NCI-H510A (cell line): Measurements from ENCODE around the gene MICAL2.

Experiments used
- DNase-seq: peaks from one replicate; lab custom pipeline; 2025; lab: John Stamatoyannopoulos, UW

Gene MICAL2

GRCh38 chr11:12209096-12209495, 98.7 kb downstream of the MICAL2 start:
- DNase-seq = no peak

DNA sequence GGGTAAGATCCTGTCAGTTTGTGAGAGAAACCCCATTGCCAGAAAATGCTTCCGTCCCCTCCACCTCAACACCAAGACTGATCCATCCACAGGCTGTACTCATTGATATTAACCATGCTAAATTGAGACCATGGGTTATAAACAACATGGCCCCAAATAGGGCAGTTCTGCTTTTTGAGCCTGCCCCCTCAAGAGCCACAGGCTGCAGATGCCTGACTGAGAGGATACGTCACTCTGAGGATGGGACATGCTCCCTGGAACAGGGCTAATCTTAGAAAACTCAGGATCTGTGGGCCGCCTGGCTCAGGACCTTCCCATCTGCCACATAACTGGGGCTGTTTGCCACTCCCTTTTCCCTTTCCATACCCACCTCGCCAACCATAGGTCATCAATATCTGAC, 99.8 kb downstream of the MICAL2 start:
- no peak for DNase-seq

DNA sequence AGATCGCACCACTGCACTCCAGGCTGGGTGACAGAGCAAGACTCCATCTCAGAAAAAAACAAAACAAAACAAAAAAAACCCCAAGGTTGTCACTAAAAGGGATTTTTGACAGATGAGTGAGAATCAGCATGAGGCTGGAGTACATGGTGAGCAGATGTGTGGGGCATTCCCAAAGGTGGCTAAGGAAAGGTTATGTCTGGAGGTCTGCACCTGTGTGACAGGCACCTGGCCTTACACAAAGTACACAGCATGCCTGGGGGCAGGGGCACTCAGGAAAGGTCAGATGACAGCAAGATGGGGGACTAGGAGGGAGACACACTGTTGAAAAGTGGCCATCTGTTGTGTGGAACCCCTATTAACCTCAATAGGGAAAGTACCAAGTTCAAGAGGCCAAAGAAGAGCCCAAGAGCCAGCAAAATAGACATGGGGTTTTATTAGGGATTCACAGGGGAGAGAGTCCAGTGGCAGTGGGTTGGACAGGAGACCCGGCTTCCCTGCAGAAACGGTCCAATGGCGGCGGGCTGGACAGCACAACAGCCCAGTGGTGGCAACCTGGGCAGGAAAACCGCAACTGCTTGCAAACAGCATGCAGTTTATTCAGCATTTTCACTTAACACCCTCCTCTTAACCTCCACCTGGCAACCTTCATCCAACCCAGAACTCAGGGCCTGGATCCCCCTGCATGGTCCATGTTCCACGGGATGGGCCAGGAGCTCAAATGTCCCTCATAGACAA, 101.1 kb downstream of the MICAL2 start:
- no peak for DNase-seq

DNA sequence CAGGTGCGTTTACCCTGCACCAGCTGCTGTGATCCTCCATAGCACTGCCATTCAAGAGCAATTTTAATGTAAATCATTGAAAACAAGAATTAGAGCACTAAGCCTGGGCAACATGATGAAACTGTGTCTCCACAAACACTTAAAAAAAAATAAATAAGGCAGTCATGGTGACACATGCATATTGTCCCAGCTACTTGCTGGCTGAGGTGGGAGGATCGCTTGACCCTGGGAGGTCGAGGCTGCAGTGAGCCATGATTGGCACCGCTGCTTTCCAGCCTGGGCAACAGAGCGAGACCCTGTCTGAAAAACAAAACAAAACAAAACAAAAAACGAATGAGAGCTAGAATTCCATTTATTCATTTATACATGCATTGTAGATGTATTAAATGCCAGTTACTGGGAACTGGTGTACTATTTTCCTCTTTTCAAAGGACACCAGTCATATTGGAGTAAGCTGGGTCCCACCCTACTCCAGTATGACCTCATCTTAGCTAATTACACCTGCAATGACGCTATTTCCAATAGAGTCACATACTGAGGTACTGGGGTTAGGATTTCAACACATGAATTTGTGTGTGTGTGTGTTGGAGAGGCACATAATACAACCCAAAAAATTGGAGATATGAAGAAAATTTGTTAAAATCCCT, 101.9 kb downstream of the MICAL2 start:
- no peak for DNase-seq

DNA sequence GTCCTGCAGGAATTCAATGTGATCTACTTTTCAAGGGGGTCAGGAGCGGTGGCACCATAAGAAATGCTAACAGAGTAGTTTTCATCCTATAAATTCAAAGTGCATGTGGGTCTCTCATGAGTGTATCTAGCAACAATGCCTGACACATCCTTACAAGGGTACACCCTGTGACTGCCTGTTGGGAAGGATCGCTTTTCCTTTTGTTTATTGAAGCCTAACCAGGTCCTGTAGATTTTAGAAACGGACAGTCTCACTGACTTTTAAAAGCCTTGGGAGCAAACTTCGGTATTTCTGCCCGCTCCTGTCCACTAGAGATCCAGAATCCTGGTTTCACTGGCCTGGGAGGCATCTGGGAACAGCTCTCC, 102.4 kb downstream of the MICAL2 start:
- DNase-seq = no peak

DNA sequence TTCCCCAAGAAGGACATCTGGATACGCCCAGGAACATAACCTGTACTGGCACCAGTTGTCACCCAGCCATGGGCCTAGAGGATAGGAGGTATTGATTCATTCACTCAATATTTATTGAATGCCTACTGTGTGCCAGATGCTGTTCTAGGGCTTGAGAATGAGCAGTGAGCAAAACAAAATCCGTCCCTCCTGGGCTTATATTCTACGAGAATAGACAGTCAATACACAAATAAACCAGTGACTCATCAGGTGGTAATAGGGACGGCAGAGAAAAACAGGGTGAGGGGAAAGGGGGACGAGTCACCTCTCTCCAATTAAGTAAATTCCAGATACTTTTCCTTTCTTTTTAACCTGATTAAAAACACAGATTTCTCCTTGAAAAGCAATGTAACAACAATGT, 103.5 kb downstream of the MICAL2 start:
- DNase-seq = no peak

DNA sequence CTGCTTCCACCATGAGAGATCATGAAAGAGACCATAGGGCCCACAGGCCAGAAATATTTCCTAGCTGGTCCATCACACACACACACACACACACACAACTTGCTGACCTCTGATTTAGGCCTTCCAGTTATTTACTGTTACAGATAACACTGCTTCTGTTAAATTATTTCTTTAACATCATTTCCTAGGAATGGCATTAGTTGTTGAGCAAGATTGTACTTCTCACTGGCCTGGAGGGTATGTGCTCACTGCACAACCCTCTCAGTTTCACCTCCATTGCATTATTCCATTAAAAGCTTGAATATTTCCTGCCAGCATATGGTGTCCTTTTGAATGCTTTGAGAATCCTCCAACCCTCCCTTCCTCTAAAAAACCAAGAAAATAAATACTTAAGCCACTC, 104.4 kb downstream of the MICAL2 start:
- no peak for DNase-seq

GRCh38 chr11:12215181-12215593, 104.8 kb downstream of the MICAL2 start:
- DNase-seq = no peak

DNA sequence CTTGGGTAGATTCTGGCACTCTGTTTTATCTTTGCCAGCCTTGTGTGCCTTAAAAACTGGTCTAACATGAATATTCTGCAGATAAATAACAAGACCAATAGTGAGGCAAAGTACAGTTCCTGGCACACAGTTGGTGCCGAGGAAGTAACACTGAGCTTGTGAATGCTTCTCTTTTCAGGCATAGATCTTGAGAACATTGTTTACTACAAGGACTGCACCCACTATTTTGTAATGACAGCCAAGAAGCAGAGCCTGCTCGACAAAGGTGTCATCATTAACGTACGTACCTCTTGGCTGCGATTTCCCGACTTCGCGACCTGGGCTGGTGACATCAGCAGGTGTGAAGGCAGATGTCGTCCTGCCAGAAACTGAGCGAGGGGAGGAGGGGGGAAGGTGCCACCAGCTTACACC, 105.7 kb downstream of the MICAL2 start:
- no peak for DNase-seq

- DNase-seq = no peak
Measured at GRCh38 chr11:12216671-12217374, 106.4 kb downstream of the MICAL2 start.

DNA sequence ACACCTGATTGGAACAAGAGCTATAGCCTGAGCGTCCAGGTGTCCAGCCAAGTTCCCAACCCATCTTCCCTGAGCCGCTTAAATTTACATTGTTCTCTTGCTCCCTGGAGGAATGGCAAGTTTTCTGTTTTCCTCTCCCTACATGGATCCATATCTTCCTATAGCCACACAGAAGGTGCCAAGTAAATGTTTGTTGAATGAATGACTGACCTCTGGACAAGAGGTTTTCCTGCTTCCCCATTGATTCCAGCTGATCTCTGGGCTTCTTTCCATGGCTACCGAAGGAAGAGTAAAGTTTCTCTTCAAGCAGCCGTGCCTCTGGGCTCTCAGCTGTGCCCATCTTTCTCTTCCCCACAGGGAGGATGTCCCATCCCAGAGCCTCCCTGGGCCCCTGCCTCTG, 107.5 kb downstream of the MICAL2 start:
- no peak for DNase-seq

DNA sequence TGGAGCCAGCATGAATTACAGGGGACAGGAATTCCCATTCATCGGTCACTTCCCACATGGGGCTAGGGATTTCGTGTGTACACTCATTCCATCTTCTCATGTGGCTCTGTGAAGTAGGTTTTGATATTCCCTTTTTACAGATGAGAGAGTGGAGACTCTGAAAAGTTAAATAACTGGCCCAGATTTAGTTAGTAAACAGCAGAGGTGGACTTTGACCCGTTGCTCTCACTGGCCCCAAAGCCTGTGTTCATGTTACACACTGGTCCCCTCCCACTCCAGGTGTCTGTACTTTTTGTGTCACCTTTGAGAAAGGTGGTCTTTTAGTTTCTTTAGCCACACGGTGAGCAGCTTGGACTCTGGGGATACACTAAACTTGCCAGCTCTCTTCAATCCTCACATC, 108.5 kb downstream of the MICAL2 start:
- DNase-seq = no peak

DNA sequence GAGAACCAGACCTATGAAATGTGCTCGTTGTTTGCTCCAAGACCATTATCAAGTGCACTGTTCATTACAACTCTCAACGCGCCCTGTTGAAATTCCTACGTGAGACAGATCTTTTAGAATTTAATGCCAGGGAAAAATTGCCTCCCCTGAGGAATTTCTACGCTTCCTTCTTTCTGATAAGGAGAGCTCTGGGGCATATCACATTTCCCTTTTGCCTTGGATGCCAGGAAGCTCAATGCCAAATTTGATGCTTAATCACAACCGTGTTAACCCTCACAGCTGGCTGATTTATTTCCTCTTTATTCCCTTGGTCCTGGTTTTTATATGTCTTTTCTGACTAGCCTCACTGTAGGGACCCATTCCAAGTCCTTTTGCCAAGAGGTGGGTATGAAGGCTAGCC, 109.4 kb downstream of the MICAL2 start:
- no peak for DNase-seq

DNA sequence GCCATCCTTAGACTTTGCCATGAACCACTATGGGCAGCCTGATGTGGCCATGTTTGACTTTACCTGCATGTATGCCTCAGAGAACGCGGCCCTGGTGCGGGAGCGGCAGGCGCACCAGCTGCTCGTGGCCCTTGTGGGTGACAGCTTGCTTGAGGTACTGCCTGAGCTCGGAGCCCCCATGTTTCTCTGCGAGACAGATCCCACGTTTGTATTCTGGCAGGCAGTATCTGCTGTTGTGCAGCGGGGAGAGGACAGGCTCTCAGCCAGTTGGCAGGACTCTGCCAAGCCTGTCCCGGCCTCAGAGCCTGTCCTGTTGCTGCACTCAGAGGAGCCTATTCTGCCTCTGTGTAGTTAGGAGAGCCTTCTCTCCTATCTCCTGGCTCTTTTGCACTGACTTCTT, 109.9 kb downstream of the MICAL2 start:
- DNase-seq = no peak

DNA sequence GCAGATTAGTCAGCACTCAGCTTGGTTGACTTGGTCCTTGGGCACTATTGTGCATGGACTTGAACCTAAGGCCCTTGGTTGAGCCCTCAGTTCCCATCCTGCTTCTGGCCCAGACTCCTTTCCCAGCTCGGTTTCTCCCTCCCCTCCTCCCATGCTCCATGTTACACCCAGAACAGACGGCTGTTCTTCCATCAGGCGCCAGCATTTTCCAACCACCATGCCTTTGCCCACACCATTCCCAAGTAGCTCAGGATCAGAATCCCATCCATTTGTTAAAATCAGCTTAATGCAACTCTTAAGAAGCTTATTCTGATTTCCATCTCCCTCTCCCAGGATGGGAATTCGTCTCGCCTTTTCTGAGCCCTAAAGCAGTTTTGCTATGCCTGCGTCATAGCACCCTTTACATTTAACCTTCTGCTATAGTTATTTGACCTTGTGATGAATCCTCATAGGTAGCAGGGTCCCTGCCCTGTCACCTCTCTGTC, 110.7 kb downstream of the MICAL2 start:
- no peak for DNase-seq

GRCh38 chr11:12222055-12222792, 111.8 kb downstream of the MICAL2 start:
- DNase-seq = no peak

DNA sequence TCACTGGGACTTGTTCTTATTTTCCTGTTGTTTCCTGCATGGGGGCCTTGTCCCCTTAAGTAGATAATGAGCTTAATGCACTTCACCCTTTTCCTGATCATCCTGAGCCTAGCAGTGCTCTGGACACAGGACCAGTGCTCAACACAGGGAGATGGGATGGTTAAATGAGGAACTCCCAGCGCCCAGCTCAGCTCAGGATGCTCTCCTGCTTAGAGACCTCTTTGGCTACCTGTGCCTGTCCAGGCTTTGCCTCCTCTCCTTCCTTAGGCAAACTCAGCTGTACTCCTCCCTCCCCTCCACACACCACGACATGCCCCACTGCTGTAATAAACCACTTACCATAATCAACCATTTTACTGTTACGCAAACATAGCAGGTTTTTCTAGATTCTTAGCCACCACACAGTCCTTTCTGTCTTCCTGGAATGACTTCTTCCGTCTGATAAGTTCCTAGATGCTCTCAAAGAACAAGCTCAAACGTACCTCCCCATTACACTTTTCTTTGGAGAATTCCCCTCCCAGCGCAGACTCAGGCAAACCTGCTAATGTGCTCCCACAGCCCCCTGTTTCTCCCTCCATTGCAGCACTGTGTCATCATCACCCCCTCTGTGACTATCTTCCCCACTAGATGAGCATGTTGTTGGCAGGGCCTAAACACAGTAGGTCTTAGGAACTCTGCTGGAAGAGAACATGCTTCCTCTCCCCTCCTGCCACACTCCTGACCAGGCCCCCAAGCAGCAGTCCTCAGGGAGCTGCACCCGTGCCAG, 113.6 kb downstream of the MICAL2 start:
- no peak for DNase-seq

DNA sequence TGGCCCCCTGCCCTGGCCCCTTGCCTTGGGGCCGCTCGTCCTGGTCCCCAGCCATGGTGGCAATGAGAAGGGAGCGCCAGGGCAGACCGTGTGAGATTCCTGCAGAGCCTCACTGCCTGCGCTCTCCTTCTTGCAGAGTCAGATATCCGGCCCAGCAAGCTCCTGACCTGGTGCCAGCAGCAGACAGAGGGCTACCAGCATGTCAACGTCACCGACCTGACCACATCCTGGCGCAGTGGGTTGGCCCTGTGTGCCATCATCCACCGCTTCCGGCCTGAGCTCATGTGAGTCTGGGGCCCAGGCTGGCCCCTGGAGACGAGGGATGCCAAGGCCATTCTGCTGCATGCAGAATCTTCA, 114.1 kb downstream of the MICAL2 start:
- DNase-seq = no peak

DNA sequence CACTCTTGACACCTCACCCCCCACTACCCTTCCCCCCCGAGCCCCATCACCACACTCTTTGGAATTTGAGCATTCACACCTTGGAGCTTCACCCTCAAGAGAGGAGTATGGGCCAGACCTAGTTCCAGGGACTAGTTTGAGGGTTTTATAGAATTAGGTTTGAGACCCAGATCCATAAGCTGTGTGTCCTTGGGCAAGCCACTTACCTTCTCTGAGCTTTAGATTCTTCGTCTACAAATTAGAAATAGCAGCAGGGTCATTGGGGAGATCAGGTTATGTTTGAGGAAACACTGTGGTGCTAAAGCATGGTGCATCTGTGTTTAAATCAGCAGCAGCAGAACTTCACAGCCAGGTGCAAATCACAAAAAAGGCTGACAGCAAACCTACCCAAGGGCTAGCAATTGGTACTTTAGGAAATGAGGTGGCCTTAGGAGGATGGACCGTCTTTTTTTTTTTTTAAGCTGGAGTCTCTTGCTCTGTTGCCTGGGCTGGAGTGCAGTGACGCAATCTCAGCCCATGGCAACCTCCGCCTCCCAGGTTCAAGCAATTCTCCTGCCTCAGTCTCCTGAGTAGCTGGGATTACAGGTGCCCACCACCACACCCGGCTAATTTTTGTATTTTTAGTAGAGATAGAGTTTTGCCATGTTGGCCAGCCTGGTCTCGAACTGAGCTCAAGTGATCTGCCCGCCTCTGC, 114.8 kb downstream of the MICAL2 start:
- no peak for DNase-seq

- DNase-seq = no peak
Measured at GRCh38 chr11:12226093-12226492, 115.7 kb downstream of the MICAL2 start.
